Measurements from ENCODE around the gene TCF15. TPM values are rescaled to one million over a fixed set of nuclear protein-coding genes. Genes with fewer than 3 reads are reported as not detected.
"Not testable (repeated sequence)": the region's sequence is repeated elsewhere in the genome, so short reads cannot be mapped to it uniquely, and the experiment has no call there.

The TCF15 gene
- total and polyA plus RNA-seq, 2 experiments from 2014 or later = not detected

GRCh38 chr20:584161-584970, 25.7 kb downstream of the TCF15 start:
- Histone ChIP-seq H3K4me1 (ENCODE audit: insufficient read depth) (no peaks in the 10 kb centered on the region), H3K4me2 (no peak overlapping the region), H3K9me2 (replicated peaks; ENCODE audit: insufficient read depth) (no peaks in the 10 kb centered on the region), H3K79me2 (no peaks in the 10 kb centered on the region), H3K36me3 (replicated peaks; ENCODE audit: insufficient read depth, low read depth) (no peaks in the 10 kb centered on the region), H2AFZ (no peak overlapping the region), H4K20me1 (ENCODE audit: insufficient read depth, poor library complexity, severe bottlenecking) (no peaks in the 10 kb centered on the region), H3K27me3 (no peaks in the 10 kb centered on the region), H3K9me3 (ENCODE audit: low read depth) (no peaks in the 10 kb centered on the region), H3K4me3 (no peak overlapping the region), H3K27ac (no peak overlapping the region)
- 88% methylated on average over 8 of the region's 8 CpGs for WGBS (ENCODE audit: low lambda C conversion rate, missing lambda C conversion rate)
- TF ChIP-seq EZH2phosphoT487 (IDR thresholded peaks at IDR 0.05; ENCODE audit: low read depth, severe bottlenecking, unreplicated experiment) = no peak
- no peak for TF ChIP-seq EZH2 (IDR thresholded peaks at IDR 0.05; ENCODE audit: borderline replicate concordance)
- TF ChIP-seq CTCF (IDR thresholded peaks at IDR 0.05; ENCODE audit: poor library complexity) = no peak
- DNase-seq (ENCODE audit: low spot score) = no peak

- 81% methylated on average over 5 of the region's 5 CpGs for WGBS (ENCODE audit: low lambda C conversion rate, missing lambda C conversion rate)
- no peaks in the 10 kb centered on the region for H3K79me2 ChIP-seq
- no peak for TF ChIP-seq EZH2phosphoT487 (IDR thresholded peaks at IDR 0.05; ENCODE audit: low read depth, severe bottlenecking, unreplicated experiment)
- no peak for TF ChIP-seq EZH2 (IDR thresholded peaks at IDR 0.05; ENCODE audit: borderline replicate concordance)
- TF ChIP-seq CTCF (IDR thresholded peaks at IDR 0.05; ENCODE audit: poor library complexity) = no peak
These were observed 27.9 kb downstream of the TCF15 start for GRCh38 chr20:582204-582603.

GRCh38 chr20:578940-579690, 31.0 kb downstream of the TCF15 start:
- not testable (repeated sequence) for H3K27me3 ChIP-seq; H3K9me2 ChIP-seq (replicated peaks; ENCODE audit: insufficient read depth); H2AFZ ChIP-seq; H3K4me3 ChIP-seq; H3K79me2 ChIP-seq; H3K36me3 ChIP-seq (replicated peaks; ENCODE audit: insufficient read depth, low read depth); H3K27ac ChIP-seq; H3K4me1 ChIP-seq (ENCODE audit: insufficient read depth); H3K4me2 ChIP-seq; H4K20me1 ChIP-seq (ENCODE audit: insufficient read depth, poor library complexity, severe bottlenecking); H3K9me3 ChIP-seq (ENCODE audit: low read depth); DNase-seq (ENCODE audit: low spot score)
- 86% methylated on average over 8 of the region's 8 CpGs for WGBS (ENCODE audit: low lambda C conversion rate, missing lambda C conversion rate)

More at GRCh38 chr20:582204-582603, 27.9 kb downstream of the TCF15 start:
- H3K36me3 ChIP-seq (replicated peaks; ENCODE audit: insufficient read depth, low read depth) = no peaks in the 10 kb centered on the region
- no peaks in the 10 kb centered on the region for H3K9me2 ChIP-seq (replicated peaks; ENCODE audit: insufficient read depth)
- no peak overlapping the region for H3K4me2 ChIP-seq
- H3K4me3 ChIP-seq = no peak overlapping the region
- no peaks in the 10 kb centered on the region for H4K20me1 ChIP-seq (ENCODE audit: insufficient read depth, poor library complexity, severe bottlenecking)
- no peak overlapping the region for H2AFZ ChIP-seq
- no peak for DNase-seq (ENCODE audit: low spot score)
- H3K27ac ChIP-seq = no peak overlapping the region
- H3K4me1 ChIP-seq (ENCODE audit: insufficient read depth) = no peaks in the 10 kb centered on the region
- H3K27me3 ChIP-seq = no peaks in the 10 kb centered on the region
- no peaks in the 10 kb centered on the region for H3K9me3 ChIP-seq (ENCODE audit: low read depth)

GRCh38 chr20:577167-577791, 32.8 kb downstream of the TCF15 start:
- Histone ChIP-seq H4K20me1 (ENCODE audit: insufficient read depth, poor library complexity, severe bottlenecking) (no peaks in the 10 kb centered on the region), H3K9me3 (ENCODE audit: low read depth) (no peaks in the 10 kb centered on the region), H3K36me3 (replicated peaks; ENCODE audit: insufficient read depth, low read depth) (no peaks in the 10 kb centered on the region), H3K27ac (no peak overlapping the region), H3K4me1 (ENCODE audit: insufficient read depth) (no peaks in the 10 kb centered on the region), H3K9me2 (replicated peaks; ENCODE audit: insufficient read depth) (no peaks in the 10 kb centered on the region), H3K79me2 (no peaks in the 10 kb centered on the region), H3K27me3 (peaks cover 15% of the 10 kb centered on the region), H3K4me2 (no peak overlapping the region), H3K4me3 (no peak overlapping the region), H2AFZ (no peak overlapping the region)
- TF ChIP-seq EZH2phosphoT487 (IDR thresholded peaks at IDR 0.05; ENCODE audit: low read depth, severe bottlenecking, unreplicated experiment) (no peak), EZH2 (IDR thresholded peaks at IDR 0.05; ENCODE audit: borderline replicate concordance) (no peak), CTCF (IDR thresholded peaks at IDR 0.05; ENCODE audit: poor library complexity) (no peak)
- 74% methylated on average over 12 of the region's 12 CpGs for WGBS (ENCODE audit: low lambda C conversion rate, missing lambda C conversion rate)
- DNase-seq (ENCODE audit: low spot score) = no peak

Data from hepatocyte (in vitro differentiated cells).